HEK293 (cell line): ENCODE measurements around the gene IRAK1BP1.
A peak's percentile ranks its signal among the peaks of the same experiment; 100 is the strongest.

Source experiments
- CTCF ChIA-PET: fragments of 350-600 bp; formaldehyde crosslinking; extraction: SDS; loops from one replicate; lab custom pipeline; 2021; ENCODE audit warnings: antibody characterized with exemption; lab: Yijun Ruan, JAX
- POLR2A ChIA-PET: fragments of 300-600 bp; formaldehyde crosslinking; extraction: SDS; loops from one replicate; lab custom pipeline; 2020; ENCODE audit warnings: antibody characterized with exemption, inconsistent platforms; lab: Yijun Ruan, JAX
- H3K27ac ChIP-seq: fragments of 200-500 bp; sonication (Bioruptor generic); 2 replicates; pipeline ENCODE4 v1.5.1; 2014; ENCODE audit warnings: low read depth, low read length, control low read depth, inconsistent platforms; ENCODE audit errors: extremely low read depth
- H3K36me3 ChIP-seq, 2 experiments: fragments of 200-500 bp in 1 of 2; sonication (Bioruptor generic) in 1 of 2; 1 replicate in 1 of 2; 2 replicates in 1 of 2; pipeline ENCODE4 v1.5.1; 2014 to 2017; ENCODE audit warnings: inconsistent platforms in 2 of 2, low read length in 2 of 2; ENCODE audit not compliant: control insufficient read depth in 2 of 2, insufficient read depth in 1 of 2
- H3K4me1 ChIP-seq: fragments of 200-500 bp; sonication (Bioruptor generic); 2 replicates; pipeline ENCODE4 v1.5.1; 2014; ENCODE audit warnings: mild to moderate bottlenecking, low read length, inconsistent platforms; ENCODE audit not compliant: control insufficient read depth, insufficient read depth
- H3K4me3 ChIP-seq: 2 replicates; pipeline ENCODE4 v1.5.1; 2011; ENCODE audit warnings: low read depth, mild to moderate bottlenecking, control low read depth, low read length, moderate library complexity
- H3K9me3 ChIP-seq: fragments of 200-500 bp; sonication (Bioruptor generic); 2 replicates; pipeline ENCODE4 v1.5.1; 2014; ENCODE audit warnings: low read depth, low read length, inconsistent platforms; ENCODE audit not compliant: control insufficient read depth, insufficient read depth
- FEZF1 ChIP-seq: fragments of 450-650 bp; formaldehyde crosslinking; IDR thresholded peaks from 2 replicates; pipeline ENCODE4 v1.5.1; 2016; ENCODE audit warnings: missing biosample characterization, missing genetic modification characterization
- GLIS1 ChIP-seq: fragments of 450-650 bp; formaldehyde crosslinking; IDR thresholded peaks from 2 replicates; pipeline ENCODE4 v1.5.1; 2016; ENCODE audit warnings: missing biosample characterization, missing genetic modification characterization
- KLF8 ChIP-seq: fragments of 450-650 bp; formaldehyde crosslinking; IDR thresholded peaks from 2 replicates; pipeline ENCODE4 v1.5.1; 2016; ENCODE audit warnings: missing biosample characterization, missing genetic modification characterization
- REPIN1 ChIP-seq: fragments of 450-650 bp; formaldehyde crosslinking; IDR thresholded peaks from 2 replicates; pipeline ENCODE4 v1.5.1; 2017; ENCODE audit warnings: missing biosample characterization, missing genetic modification characterization, low read depth
- SETDB1 ChIP-seq: IDR thresholded peaks from one replicate; pipeline ENCODE4 v1.6.1; 2017; ENCODE audit warnings: mild to moderate bottlenecking, low read length, moderate library complexity, mixed read lengths; ENCODE audit not compliant: insufficient read length
- SP2 ChIP-seq: fragments of 450-650 bp; formaldehyde crosslinking; IDR thresholded peaks from 2 replicates; pipeline ENCODE4 v1.5.1; 2016; ENCODE audit warnings: missing biosample characterization, missing genetic modification characterization
- ZEB2 ChIP-seq: fragments of 450-650 bp; formaldehyde crosslinking; IDR thresholded peaks from 2 replicates; pipeline ENCODE4 v1.5.1; 2016; ENCODE audit warnings: missing biosample characterization, missing genetic modification characterization
- ZNF121 ChIP-seq: fragments of 450-650 bp; formaldehyde crosslinking; IDR thresholded peaks from 2 replicates; pipeline ENCODE4 v1.5.1; 2016; ENCODE audit warnings: missing biosample characterization, missing genetic modification characterization
- ZNF132 ChIP-seq: fragments of 450-650 bp; formaldehyde crosslinking; IDR thresholded peaks from 2 replicates; pipeline ENCODE4 v1.5.1; 2017; ENCODE audit warnings: missing biosample characterization, missing genetic modification characterization, borderline replicate concordance
- ZNF184 ChIP-seq: fragments of 450-650 bp; IDR thresholded peaks from 2 replicates; pipeline ENCODE4 v1.5.1; 2018; ENCODE audit warnings: missing biosample characterization, mild to moderate bottlenecking, missing genetic modification characterization
- ZNF214 ChIP-seq: fragments of 450-650 bp; formaldehyde crosslinking; IDR thresholded peaks from 2 replicates; pipeline ENCODE4 v1.5.1; 2017; ENCODE audit warnings: missing biosample characterization, mild to moderate bottlenecking, missing genetic modification characterization, borderline replicate concordance
- ZNF280D ChIP-seq: fragments of 450-650 bp; formaldehyde crosslinking; IDR thresholded peaks from 2 replicates; pipeline ENCODE4 v1.5.1; 2016; ENCODE audit warnings: missing biosample characterization, missing genetic modification characterization
- ZNF335 ChIP-seq: fragments of 450-650 bp; formaldehyde crosslinking; conservative IDR thresholded peaks from 2 replicates; pipeline ENCODE4 v1.5.1; 2016; ENCODE audit warnings: missing biosample characterization, missing genetic modification characterization
- ZNF398 ChIP-seq: fragments of 450-650 bp; formaldehyde crosslinking; IDR thresholded peaks from 2 replicates; pipeline ENCODE4 v1.5.1; 2017; ENCODE audit warnings: missing biosample characterization, missing genetic modification characterization
- ZNF416 ChIP-seq: fragments of 450-650 bp; formaldehyde crosslinking; IDR thresholded peaks from 2 replicates; pipeline ENCODE4 v1.5.1; 2016; ENCODE audit warnings: missing biosample characterization, missing genetic modification characterization
- ZNF426 ChIP-seq: fragments of 450-650 bp; formaldehyde crosslinking; IDR thresholded peaks from 2 replicates; pipeline ENCODE4 v1.5.1; 2017; ENCODE audit warnings: missing biosample characterization, missing genetic modification characterization, mild to moderate bottlenecking, inconsistent platforms, moderate library complexity
- ZNF473 ChIP-seq: fragments of 450-650 bp; formaldehyde crosslinking; IDR thresholded peaks from 2 replicates; pipeline ENCODE4 v1.5.1; 2017; ENCODE audit warnings: missing biosample characterization, missing genetic modification characterization
- ZNF585B ChIP-seq: fragments of 450-650 bp; formaldehyde crosslinking; IDR thresholded peaks from 2 replicates; pipeline ENCODE4 v1.5.1; 2016; ENCODE audit warnings: missing biosample characterization, missing genetic modification characterization
- ZNF621 ChIP-seq: fragments of 450-650 bp; formaldehyde crosslinking; IDR thresholded peaks from 2 replicates; pipeline ENCODE4 v1.5.1; 2017; ENCODE audit warnings: missing biosample characterization, missing genetic modification characterization
- ZNF623 ChIP-seq: fragments of 450-650 bp; formaldehyde crosslinking; IDR thresholded peaks from 2 replicates; pipeline ENCODE4 v1.5.1; 2016; ENCODE audit warnings: missing biosample characterization, missing genetic modification characterization
- ZXDB ChIP-seq: fragments of 450-650 bp; formaldehyde crosslinking; IDR thresholded peaks from 2 replicates; pipeline ENCODE4 v1.5.1; 2016; ENCODE audit warnings: missing biosample characterization, missing genetic modification characterization
- TF ChIP-seq, protein P1 (sequence below): fragments of 450-650 bp; formaldehyde crosslinking; IDR thresholded peaks from 2 replicates; pipeline ENCODE4 v1.5.1; 2016; ENCODE audit warnings: missing biosample characterization, missing genetic modification characterization, borderline replicate concordance
- TF ChIP-seq, protein P2 (sequence below): fragments of 450-650 bp; formaldehyde crosslinking; IDR thresholded peaks from 2 replicates; pipeline ENCODE4 v1.5.1; 2016; ENCODE audit warnings: missing biosample characterization, missing genetic modification characterization
- TF ChIP-seq, protein P3 (sequence below): fragments of 450-650 bp; formaldehyde crosslinking; conservative IDR thresholded peaks from 2 replicates; pipeline ENCODE4 v1.5.1; 2016; ENCODE audit warnings: low read depth, missing biosample characterization, missing genetic modification characterization

IRAK1BP1 gene, protein sequence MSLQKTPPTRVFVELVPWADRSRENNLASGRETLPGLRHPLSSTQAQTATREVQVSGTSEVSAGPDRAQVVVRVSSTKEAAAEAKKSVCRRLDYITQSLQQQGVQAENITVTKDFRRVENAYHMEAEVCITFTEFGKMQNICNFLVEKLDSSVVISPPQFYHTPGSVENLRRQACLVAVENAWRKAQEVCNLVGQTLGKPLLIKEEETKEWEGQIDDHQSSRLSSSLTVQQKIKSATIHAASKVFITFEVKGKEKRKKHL

GRCh38 chr6:78867370-78868040 lies at the start of gene IRAK1BP1:
TSS of gene IRAK1BP1 (plus strand) at chr6:78867551. CDS start at chr6:78867577, 26 bp downstream.
- Histone ChIP-seq H3K4me3 (peak within 1 kb of the TSS; percentile 74), H3K4me1 (no peaks in the 10 kb centered on the region), H3K9me3 (no peaks in the 10 kb centered on the region), H3K27ac (peak within 1 kb of the TSS; percentile 76), H3K36me3 (peaks cover 0 to 15% of the 10 kb centered on the region in 2 experiments; a peak in 1 of 3 replicates)
- ChIA-PET CTCF (no interaction called here), POLR2A (interaction anchor here (0.6 to 1.2 kb wide), 3 partner anchors 151 to 669 kb away, joined by 4 to 5 read pairs (median 5); partner anchors contain the start of genes LCA5 and PHIP)
- no peak for TF ChIP-seq ZNF184 (tag by site-specific recombination)
- TF ChIP-seq REPIN1 (tag by site-specific recombination) = no peak
- no peak; the same call in 1 of the 2 replicates for TF ChIP-seq ZNF280D (tag by site-specific recombination)
- TF ChIP-seq, protein P1, sequence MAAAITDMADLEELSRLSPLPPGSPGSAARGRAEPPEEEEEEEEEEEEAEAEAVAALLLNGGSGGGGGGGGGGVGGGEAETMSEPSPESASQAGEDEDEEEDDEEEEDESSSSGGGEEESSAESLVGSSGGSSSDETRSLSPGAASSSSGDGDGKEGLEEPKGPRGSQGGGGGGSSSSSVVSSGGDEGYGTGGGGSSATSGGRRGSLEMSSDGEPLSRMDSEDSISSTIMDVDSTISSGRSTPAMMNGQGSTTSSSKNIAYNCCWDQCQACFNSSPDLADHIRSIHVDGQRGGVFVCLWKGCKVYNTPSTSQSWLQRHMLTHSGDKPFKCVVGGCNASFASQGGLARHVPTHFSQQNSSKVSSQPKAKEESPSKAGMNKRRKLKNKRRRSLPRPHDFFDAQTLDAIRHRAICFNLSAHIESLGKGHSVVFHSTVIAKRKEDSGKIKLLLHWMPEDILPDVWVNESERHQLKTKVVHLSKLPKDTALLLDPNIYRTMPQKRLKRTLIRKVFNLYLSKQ (tag by site-specific recombination) = no peak
- TF ChIP-seq GLIS1 = peak; percentile 99
- no peak; the same call in 1 of the 2 replicates for TF ChIP-seq ZNF585B (tag by site-specific recombination)
- TF ChIP-seq FEZF1 = peak; percentile 70
- TF ChIP-seq, protein P2, sequence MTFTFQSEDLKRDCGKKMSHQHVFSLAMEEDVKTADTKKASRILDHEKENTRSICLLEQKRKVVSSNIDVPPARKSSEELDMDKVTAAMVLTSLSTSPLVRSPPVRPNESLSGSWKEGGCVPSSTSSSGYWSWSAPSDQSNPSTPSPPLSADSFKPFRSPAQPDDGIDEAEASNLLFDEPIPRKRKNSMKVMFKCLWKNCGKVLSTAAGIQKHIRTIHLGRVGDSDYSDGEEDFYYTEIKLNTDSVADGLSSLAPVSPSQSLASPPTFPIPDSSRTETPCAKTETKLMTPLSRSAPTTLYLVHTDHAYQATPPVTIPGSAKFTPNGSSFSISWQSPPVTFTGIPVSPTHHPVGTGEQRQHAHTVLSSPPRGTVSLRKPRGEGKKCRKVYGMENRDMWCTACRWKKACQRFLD (tag by site-specific recombination) = no peak
- TF ChIP-seq ZNF416 (tag by site-specific recombination) = no peak
- 0 out of 2 replicates have a peak, but pooled peaks have one; percentile 38 for TF ChIP-seq KLF8 (tag by site-specific recombination)
- TF ChIP-seq ZEB2 (tag by site-specific recombination) = peak; percentile 89
- peak; percentile 94 for TF ChIP-seq ZXDB
- no peak for TF ChIP-seq ZNF132 (tag by site-specific recombination)
- peak; percentile 63; the same call in 1 of the 2 replicates for TF ChIP-seq ZNF121 (tag by site-specific recombination)
- TF ChIP-seq ZNF621 (tag by site-specific recombination) = no peak
- no peak for TF ChIP-seq ZNF214 (tag by site-specific recombination)
- TF ChIP-seq ZNF623 (tag by site-specific recombination) = no peak
- TF ChIP-seq, protein P3, sequence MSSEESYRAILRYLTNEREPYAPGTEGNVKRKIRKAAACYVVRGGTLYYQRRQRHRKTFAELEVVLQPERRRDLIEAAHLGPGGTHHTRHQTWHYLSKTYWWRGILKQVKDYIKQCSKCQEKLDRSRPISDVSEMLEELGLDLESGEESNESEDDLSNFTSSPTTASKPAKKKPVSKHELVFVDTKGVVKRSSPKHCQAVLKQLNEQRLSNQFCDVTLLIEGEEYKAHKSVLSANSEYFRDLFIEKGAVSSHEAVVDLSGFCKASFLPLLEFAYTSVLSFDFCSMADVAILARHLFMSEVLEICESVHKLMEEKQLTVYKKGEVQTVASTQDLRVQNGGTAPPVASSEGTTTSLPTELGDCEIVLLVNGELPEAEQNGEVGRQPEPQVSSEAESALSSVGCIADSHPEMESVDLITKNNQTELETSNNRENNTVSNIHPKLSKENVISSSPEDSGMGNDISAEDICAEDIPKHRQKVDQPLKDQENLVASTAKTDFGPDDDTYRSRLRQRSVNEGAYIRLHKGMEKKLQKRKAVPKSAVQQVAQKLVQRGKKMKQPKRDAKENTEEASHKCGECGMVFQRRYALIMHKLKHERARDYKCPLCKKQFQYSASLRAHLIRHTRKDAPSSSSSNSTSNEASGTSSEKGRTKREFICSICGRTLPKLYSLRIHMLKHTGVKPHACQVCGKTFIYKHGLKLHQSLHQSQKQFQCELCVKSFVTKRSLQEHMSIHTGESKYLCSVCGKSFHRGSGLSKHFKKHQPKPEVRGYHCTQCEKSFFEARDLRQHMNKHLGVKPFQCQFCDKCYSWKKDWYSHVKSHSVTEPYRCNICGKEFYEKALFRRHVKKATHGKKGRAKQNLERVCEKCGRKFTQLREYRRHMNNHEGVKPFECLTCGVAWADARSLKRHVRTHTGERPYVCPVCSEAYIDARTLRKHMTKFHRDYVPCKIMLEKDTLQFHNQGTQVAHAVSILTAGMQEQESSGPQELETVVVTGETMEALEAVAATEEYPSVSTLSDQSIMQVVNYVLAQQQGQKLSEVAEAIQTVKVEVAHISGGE (tag by site-specific recombination) = peak; percentile 89
- TF ChIP-seq ZNF426 (tag by site-specific recombination) = no peak
- peak; percentile 45 for TF ChIP-seq ZNF398 (tag by site-specific recombination)
- TF ChIP-seq ZNF335 = peak; percentile 98
- TF ChIP-seq ZNF473 (tag by site-specific recombination) = no peak
- peak; percentile 41 for TF ChIP-seq SETDB1
- peak; percentile 26; the same call in 1 of the 2 replicates for TF ChIP-seq SP2
